IMR-90 (cell line): ENCODE measurements around the gene WASF1. TPM values are rescaled to one million over a fixed set of nuclear protein-coding genes. Genes with fewer than 3 reads are reported as not detected.

Source experiments
- ATAC-seq: fragments of 200-7000 bp; cut with Tn5 transposase; 2 replicates; pipeline ENCODE4 v1.9.1; 2020; ENCODE audit warnings: low read depth, mild to moderate bottlenecking, moderate library complexity
- BruUV-seq: library from RNA; stranded (reverse); fragments of 400-500 nt; replicated peaks from 2 replicates; lab custom pipeline; 2021; lab: Mats Ljungman, UMichigan
- CTCF ChIA-PET: fragments of 300-600 bp; formaldehyde crosslinking; extraction: SDS; loops from one replicate; lab custom pipeline; 2021; ENCODE audit warnings: antibody characterized with exemption; lab: Yijun Ruan, JAX
- POLR2A ChIA-PET: fragments of 300-600 bp; sonication (Branson Sonifier 250); formaldehyde crosslinking; loops from one replicate; lab custom pipeline; 2022; ENCODE audit warnings: antibody characterized with exemption; ENCODE audit not compliant: unreplicated experiment; lab: Charles Lee
- DNase-seq: peaks from one replicate; pipeline ENCODE4 v3.0.0; 2013
- H2AFZ ChIP-seq: replicated peaks from 2 replicates; pipeline ENCODE3; 2013; ENCODE audit warnings: low read length, mild to moderate bottlenecking; ENCODE audit not compliant: poor library complexity
- H2AK5ac ChIP-seq: 2 replicates; pipeline ENCODE4 v1.6.1; 2013; ENCODE audit warnings: low read depth, low read length, inconsistent platforms
- H2AK9ac ChIP-seq: replicated peaks from 2 replicates; pipeline ENCODE3; 2013; ENCODE audit warnings: mild to moderate bottlenecking, low read depth, low read length, moderate library complexity; ENCODE audit not compliant: poor library complexity
- H2BK120ac ChIP-seq: 2 replicates; pipeline ENCODE4 v1.6.1; 2013; ENCODE audit warnings: low read depth, low read length, inconsistent platforms
- H2BK15ac ChIP-seq: 3 replicates; pipeline ENCODE4 v1.6.1; 2013; ENCODE audit warnings: low read depth, low read length, inconsistent platforms
- H2BK20ac ChIP-seq: 2 replicates; pipeline ENCODE4 v1.6.1; 2013; ENCODE audit warnings: low read depth, mild to moderate bottlenecking, inconsistent platforms, low read length, moderate library complexity
- H2BK5ac ChIP-seq: 2 replicates; pipeline ENCODE4 v1.6.1; 2013; ENCODE audit warnings: mild to moderate bottlenecking, low read depth, low read length, inconsistent platforms; ENCODE audit not compliant: poor library complexity, severe bottlenecking
- H3K14ac ChIP-seq: replicated peaks from 2 replicates; pipeline ENCODE4 v1.6.1; 2013; ENCODE audit warnings: low read depth, low read length, inconsistent platforms
- H3K18ac ChIP-seq: 2 replicates; pipeline ENCODE4 v1.6.1; 2013; ENCODE audit warnings: low read depth, low read length, control low read depth
- H3K23ac ChIP-seq: 2 replicates; pipeline ENCODE4 v1.6.1; 2013; ENCODE audit warnings: low read depth, low read length, inconsistent platforms
- H3K27ac ChIP-seq: 2 replicates; pipeline ENCODE4 v1.5.1; 2013; ENCODE audit warnings: mild to moderate bottlenecking, control low read depth, low read length; ENCODE audit not compliant: insufficient read depth
- H3K27me3 ChIP-seq: 2 replicates; pipeline ENCODE4 v1.6.1; 2013; ENCODE audit warnings: low read length; ENCODE audit not compliant: control insufficient read depth, insufficient read depth
- H3K36me3 ChIP-seq: 2 replicates; pipeline ENCODE4 v1.6.1; 2013; ENCODE audit warnings: low read length, mixed read lengths; ENCODE audit not compliant: control insufficient read depth, insufficient read depth
- H3K4ac ChIP-seq: 2 replicates; pipeline ENCODE4 v1.6.1; 2013; ENCODE audit warnings: low read depth, low read length, inconsistent platforms
- H3K4me1 ChIP-seq: 2 replicates; pipeline ENCODE4 v1.6.1; 2013; ENCODE audit warnings: low read length, mixed read lengths; ENCODE audit not compliant: control insufficient read depth, insufficient read depth
- H3K4me2 ChIP-seq: 2 replicates; pipeline ENCODE4 v1.6.1; 2013; ENCODE audit warnings: low read depth, mild to moderate bottlenecking, control low read depth, low read length, moderate library complexity
- H3K4me3 ChIP-seq: 2 replicates; pipeline ENCODE4 v1.5.1; 2013; ENCODE audit warnings: low read depth, mild to moderate bottlenecking, control low read depth, low read length, moderate library complexity; ENCODE audit not compliant: insufficient read depth
- H3K56ac ChIP-seq: 2 replicates; pipeline ENCODE4 v1.6.1; 2013; ENCODE audit warnings: low read length, inconsistent platforms; ENCODE audit not compliant: insufficient read depth; ENCODE audit errors: extremely low read depth
- H3K79me1 ChIP-seq, 2 experiments: 2 replicates each; pipeline ENCODE4 v1.6.1; 2013; ENCODE audit warnings: low read length in 2 of 2, inconsistent platforms in 1 of 2, low read depth in 1 of 2
- H3K9ac ChIP-seq: 2 replicates; pipeline ENCODE4 v1.6.1; 2013; ENCODE audit warnings: low read depth, low read length, control low read depth
- H3K9me1 ChIP-seq: 2 replicates; pipeline ENCODE4 v1.6.1; 2013; ENCODE audit warnings: low read length, inconsistent platforms; ENCODE audit not compliant: insufficient read depth
- H3K9me3 ChIP-seq: 2 replicates; pipeline ENCODE4 v1.6.1; 2013; ENCODE audit warnings: low read length; ENCODE audit not compliant: control insufficient read depth, insufficient read depth
- H4K20me1 ChIP-seq: 2 replicates; pipeline ENCODE4 v1.6.1; 2013; ENCODE audit warnings: low read length, inconsistent platforms; ENCODE audit not compliant: insufficient read depth
- H4K5ac ChIP-seq: 2 replicates; pipeline ENCODE4 v1.6.1; 2013; ENCODE audit warnings: mild to moderate bottlenecking, low read depth, low read length, control low read depth
- H4K8ac ChIP-seq, 2 experiments: 2 replicates each; pipeline ENCODE4 v1.6.1; 2013; ENCODE audit warnings: low read depth in 2 of 2, low read length in 2 of 2, control low read depth in 1 of 2, inconsistent platforms in 1 of 2
- H4K91ac ChIP-seq: 2 replicates; pipeline ENCODE4 v1.6.1; 2013; ENCODE audit warnings: low read depth, low read length, inconsistent platforms; ENCODE audit not compliant: insufficient read depth
- BHLHE40 ChIP-seq: fragments of 150-350 bp; IDR thresholded peaks from 2 replicates; pipeline ENCODE4 v1.6.1; 2016; ENCODE audit warnings: mild to moderate bottlenecking, low read depth, low read length
- CEBPB ChIP-seq: IDR thresholded peaks from 2 replicates; pipeline ENCODE4 v1.6.1; 2012; ENCODE audit warnings: low read depth, low read length, improper control_type of control experiment
- CHD1 ChIP-seq: IDR thresholded peaks from 2 replicates; pipeline ENCODE4 v1.6.1; 2012; ENCODE audit warnings: low read depth, low read length, improper control_type of control experiment
- CTCF ChIP-seq: conservative IDR thresholded peaks from 2 replicates; pipeline ENCODE4 v1.5.1; 2012; ENCODE audit warnings: mild to moderate bottlenecking, low read depth, low read length, improper control_type of control experiment
- ELK1 ChIP-seq: fragments of 150-350 bp; IDR thresholded peaks from 2 replicates; pipeline ENCODE4 v1.6.1; 2016; ENCODE audit warnings: low read depth, mild to moderate bottlenecking, low read length, moderate library complexity, borderline replicate concordance
- FOS ChIP-seq: fragments of 150-350 bp; IDR thresholded peaks from 2 replicates; pipeline ENCODE4 v1.6.1; 2016; ENCODE audit warnings: low read depth, low read length
- MAFK ChIP-seq: IDR thresholded peaks from 2 replicates; pipeline ENCODE4 v1.6.1; 2012; ENCODE audit warnings: low read depth, low read length, improper control_type of control experiment
- MAZ ChIP-seq: IDR thresholded peaks from 2 replicates; pipeline ENCODE4 v1.6.1; 2012; ENCODE audit warnings: low read depth, mild to moderate bottlenecking, low read length, improper control_type of control experiment, moderate library complexity, borderline replicate concordance
- MXI1 ChIP-seq: IDR thresholded peaks from 2 replicates; pipeline ENCODE4 v1.6.1; 2012; ENCODE audit warnings: low read depth, mild to moderate bottlenecking, low read length, moderate library complexity, borderline replicate concordance
- NFE2L2 ChIP-seq: fragments of 150-350 bp; IDR thresholded peaks from 2 replicates; pipeline ENCODE4 v1.6.1; 2016; ENCODE audit warnings: low read depth, mild to moderate bottlenecking, low read length
- POLR2A ChIP-seq: IDR thresholded peaks from 2 replicates; pipeline ENCODE4 v1.6.1; 2012; ENCODE audit warnings: mild to moderate bottlenecking, low read depth, low read length
- RAD21 ChIP-seq: IDR thresholded peaks from 2 replicates; pipeline ENCODE4 v1.6.1; 2012; ENCODE audit warnings: low read length, improper control_type of control experiment
- RCOR1 ChIP-seq: IDR thresholded peaks from 2 replicates; pipeline ENCODE4 v1.6.1; 2012; ENCODE audit warnings: mild to moderate bottlenecking, low read length, improper control_type of control experiment; ENCODE audit not compliant: insufficient replicate concordance
- RFX5 ChIP-seq: IDR thresholded peaks from 2 replicates; pipeline ENCODE4 v1.8.0; 2012; ENCODE audit warnings: low read depth, mild to moderate bottlenecking, low read length, moderate library complexity
- SMC3 ChIP-seq: fragments of 150-350 bp; IDR thresholded peaks from 2 replicates; pipeline ENCODE4 v1.6.1; 2016; ENCODE audit warnings: low read depth, mild to moderate bottlenecking, antibody characterized with exemption, low read length, moderate library complexity
- USF2 ChIP-seq: fragments of 150-350 bp; IDR thresholded peaks from 2 replicates; pipeline ENCODE4 v1.6.1; 2017; ENCODE audit warnings: mild to moderate bottlenecking, antibody characterized with exemption, low read length, low read depth
- dilution Hi-C: fragments of 300-500 bp; cut with HindIII; formaldehyde crosslinking; loops from one replicate; pipeline ENCODE4 v1.14.3; 2018; ENCODE audit warnings: low sequenced_read_pairs; ENCODE audit not compliant: unreplicated experiment
- in situ Hi-C: fragments of 300-500 bp; cut with MboI; formaldehyde crosslinking; loops from 3 replicates; pipeline ENCODE4 v1.14.3; 2019; ENCODE audit warnings: low sequenced_read_pairs, inconsistent platforms, mixed read lengths
- intact Hi-C: fragments of 100-400 bp; cut with micrococcal nuclease; formaldehyde crosslinking; loops from 2 replicates; pipeline ENCODE4 v1.10.0; 2022
- polyA plus RNA-seq, 3 experiments: library from polyadenylated mRNA; depleted of rRNA; stranded (reverse); fragments of >200 nt; gene quantifications; 2 replicates each; pipeline ENCODE4 v1.2.3, GENCODE V29; 2012; ENCODE audit warnings: low replicate concordance in 1 of 3
- total RNA-seq: library from RNA; depleted of rRNA; stranded (reverse); fragments of >200 nt; gene quantifications from 2 replicates; pipeline ENCODE4 v1.2.3, GENCODE V29; 2012

WASF1 gene
- total and polyA plus RNA-seq, 2 of the 4 experiments (the other 2 are of a cell fraction), result 3.0 to 17.3 TPM

- no peak overlapping the region for H3K4me3 ChIP-seq
- in situ Hi-C loops (no loop called here), dilution Hi-C loops (no loop called here), intact Hi-C loops (no loop called here)
- H4K20me1 ChIP-seq, result no peaks in the 10 kb centered on the region
- H3K9ac ChIP-seq, result no peak overlapping the region
- TF ChIP-seq MXI1 (no peak), ELK1 (no peak), BHLHE40 (no peak), RFX5 (no peak), SMC3 (no peak), USF2 (no peak), MAZ (no peak), CEBPB (no peak), RAD21 (no peak), FOS (no peak), POLR2A (no peak), MAFK (no peak), CHD1 (no peak), CTCF (no peak), RCOR1 (no peak), NFE2L2 (no peak)
- H2BK120ac ChIP-seq, result no peak overlapping the region
- H3K56ac ChIP-seq, result no peak overlapping the region
- H3K4ac ChIP-seq, result no peak overlapping the region
- H2BK5ac ChIP-seq, result no peak overlapping the region
- H4K8ac ChIP-seq, result no peak overlapping the region
- ATAC-seq (no peak), DNase-seq (no peak)
- H2BK15ac ChIP-seq, result no peak overlapping the region
- H3K23ac ChIP-seq, result no peak overlapping the region
- H3K9me1 ChIP-seq, result no peaks in the 10 kb centered on the region; the same call in 1 of the 2 replicates
- H2AK9ac ChIP-seq, result no peak overlapping the region
- no peak overlapping the region for H4K5ac ChIP-seq
- ChIA-PET CTCF (no interaction called here), POLR2A (no interaction called here)
- H3K27ac ChIP-seq, result no peak overlapping the region
- H3K18ac ChIP-seq, result no peak overlapping the region
- H3K14ac ChIP-seq, result no peak overlapping the region
- no peaks in the 10 kb centered on the region for H3K36me3 ChIP-seq
- no peak overlapping the region for H4K91ac ChIP-seq
- H2BK20ac ChIP-seq, result no peak overlapping the region
- no peak overlapping the region for H2AFZ ChIP-seq
- H3K27me3 ChIP-seq, result no peaks in the 10 kb centered on the region
- H3K9me3 ChIP-seq, result no peaks in the 10 kb centered on the region
- BruUV-seq, result no TSS peak
- no peak overlapping the region for H2AK5ac ChIP-seq
- H3K79me1 ChIP-seq, result no peaks in the 10 kb centered on the region
- H3K4me1 ChIP-seq, result no peaks in the 10 kb centered on the region
- H3K4me2 ChIP-seq, result no peak overlapping the region
Measured at GRCh38 chr6:110090876-110091275, 88.6 kb downstream of the WASF1 start.
